H1 (cell line): ENCODE results near the gene ARHGAP42. TPM values are rescaled to one million over a fixed set of nuclear protein-coding genes. Genes with fewer than 3 reads are reported as not detected.

Experiments used
- CTCF ChIA-PET: fragments of 300-600 bp; sonication (Branson Sonifier 250); formaldehyde crosslinking; loops from one replicate; lab custom pipeline; 2021; ENCODE audit not compliant: partially characterized antibody; lab: Charles Lee
- POLR2A ChIA-PET: fragments of 300-600 bp; sonication (Branson Sonifier 250); formaldehyde crosslinking; loops from one replicate; lab custom pipeline; 2021; ENCODE audit warnings: inconsistent platforms; ENCODE audit not compliant: partially characterized antibody; lab: Charles Lee
- DNase-seq, 2 experiments: peaks; one replicate each; pipeline versions ENCODE4 v3.0.0 to v3.0.0-alpha.2; 2010 to 2022; ENCODE audit warnings: low spot score in 2 of 2, low read depth in 1 of 2, mixed read lengths in 1 of 2
- FAIRE-seq: peaks from 2 replicates; lab custom pipeline; 2011; peaks lifted over from hg19 to GRCh38; lab: Jason Lieb, UNC
- H2AFZ ChIP-seq: 2 replicates; pipeline ENCODE4 v1.8.1; 2012; ENCODE audit warnings: low read length, inconsistent platforms
- H2AK5ac ChIP-seq: 2 replicates; pipeline ENCODE4 v1.6.1; 2013; ENCODE audit warnings: low read depth, low read length
- H2BK120ac ChIP-seq: replicated peaks from 2 replicates; pipeline ENCODE3; 2013; ENCODE audit warnings: low read depth, low read length, inconsistent platforms
- H2BK12ac ChIP-seq: 2 replicates; pipeline ENCODE4 v1.6.1; 2013; ENCODE audit warnings: low read depth, low read length
- H2BK15ac ChIP-seq: 2 replicates; pipeline ENCODE4 v1.6.1; 2013; ENCODE audit warnings: low read length
- H2BK20ac ChIP-seq: 2 replicates; pipeline ENCODE4 v1.6.1; 2013; ENCODE audit warnings: low read length
- H2BK5ac ChIP-seq: 2 replicates; pipeline ENCODE4 v1.6.1; 2013; ENCODE audit warnings: low read depth, low read length
- H3K14ac ChIP-seq: 2 replicates; pipeline ENCODE4 v1.6.1; 2013; ENCODE audit warnings: inconsistent platforms; ENCODE audit not compliant: insufficient read length
- H3K18ac ChIP-seq: 2 replicates; pipeline ENCODE4 v1.6.1; 2013; ENCODE audit warnings: low read length; ENCODE audit errors: extremely low read depth
- H3K23ac ChIP-seq: 2 replicates; pipeline ENCODE4 v1.6.1; 2013; ENCODE audit warnings: inconsistent platforms; ENCODE audit not compliant: insufficient read length
- H3K23me2 ChIP-seq: 2 replicates; pipeline ENCODE4 v1.6.1; 2013; ENCODE audit warnings: low read depth, low read length
- H3K27ac ChIP-seq: 2 replicates; pipeline ENCODE4 v1.6.1; 2011; ENCODE audit warnings: low read depth, low read length, inconsistent platforms
- H3K27me3 ChIP-seq, 4 experiments: replicated peaks in 1 of 4; 1 replicate in 1 of 4; 2 replicates in 3 of 4; pipeline versions ENCODE4 v1.6.1 to v1.8.1; 2011 to 2013; ENCODE audit warnings: low read length in 3 of 4, mild to moderate bottlenecking in 3 of 4, inconsistent platforms in 2 of 4, mixed read lengths in 2 of 4, moderate library complexity in 1 of 4; ENCODE audit not compliant: control insufficient read depth in 3 of 4, insufficient read depth in 3 of 4; ENCODE audit errors: extremely low read depth in 1 of 4
- H3K36me3 ChIP-seq, 4 experiments: 2 replicates each; pipeline versions ENCODE4 v1.6.1 to v1.8.1; 2011 to 2013; ENCODE audit warnings: mild to moderate bottlenecking in 4 of 4, low read length in 3 of 4, moderate library complexity in 2 of 4, control low read depth in 1 of 4, inconsistent platforms in 1 of 4; ENCODE audit not compliant: insufficient read depth in 4 of 4, control insufficient read depth in 2 of 4
- H3K4ac ChIP-seq: replicated peaks from 2 replicates; pipeline ENCODE3; 2013; ENCODE audit warnings: low read length, low read depth, mixed read lengths, inconsistent platforms; ENCODE audit not compliant: insufficient read length
- H3K4me1 ChIP-seq, 4 experiments: replicated peaks in 1 of 4; 1 replicate in 1 of 4; 2 replicates in 3 of 4; pipeline versions ENCODE4 v1.6.1 to v1.8.1; 2011 to 2013; ENCODE audit warnings: low read length in 3 of 4, inconsistent platforms in 2 of 4, mixed read lengths in 1 of 4; ENCODE audit not compliant: insufficient read depth in 4 of 4, control insufficient read depth in 3 of 4
- H3K4me2 ChIP-seq, 2 experiments: 2 replicates each; pipeline versions ENCODE4 v1.6.1 to v1.8.1; 2011 to 2013; ENCODE audit warnings: low read depth in 2 of 2, low read length in 2 of 2, control low read depth in 1 of 2, inconsistent platforms in 1 of 2, mild to moderate bottlenecking in 1 of 2; ENCODE audit not compliant: insufficient read depth in 1 of 2
- H3K4me3 ChIP-seq, 4 experiments: fragments of 200-600, 300-600 bp in 1 of 4; sonication (generic), shearing (Covaris generic), sonication (Bioruptor Twin) in 1 of 4; 2 replicates each; pipeline versions ENCODE4 v1.5.1 to v1.8.1; 2011 to 2016; ENCODE audit warnings: low read length in 4 of 4, low read depth in 3 of 4, control low read depth in 2 of 4, inconsistent platforms in 2 of 4, mild to moderate bottlenecking in 2 of 4, mixed read lengths in 1 of 4, moderate library complexity in 1 of 4; ENCODE audit not compliant: insufficient read depth in 2 of 4; ENCODE audit errors: extremely low read depth in 1 of 4
- H3K56ac ChIP-seq: replicated peaks from 2 replicates; pipeline ENCODE3; 2013; ENCODE audit warnings: low read depth, mild to moderate bottlenecking, mixed read lengths, low read length, inconsistent platforms; ENCODE audit not compliant: insufficient read length
- H3K79me1 ChIP-seq: 2 replicates; pipeline ENCODE4 v1.6.1; 2013; ENCODE audit warnings: low read depth, low read length, control low read depth
- H3K79me2 ChIP-seq, 2 experiments: 2 replicates each; pipeline versions ENCODE4 v1.6.1 to v1.8.1; 2012 to 2013; ENCODE audit warnings: low read length in 2 of 2, mild to moderate bottlenecking in 2 of 2, inconsistent platforms in 1 of 2; ENCODE audit not compliant: insufficient read depth in 2 of 2, control insufficient read depth in 1 of 2
- H3K9ac ChIP-seq, 4 experiments: replicated peaks in 1 of 4; 1 replicate in 1 of 4; 2 replicates in 3 of 4; pipeline versions ENCODE4 v1.6.1 to v1.8.1; 2011 to 2013; ENCODE audit warnings: low read depth in 3 of 4, low read length in 3 of 4, control low read depth in 2 of 4, mild to moderate bottlenecking in 2 of 4, moderate library complexity in 2 of 4, inconsistent platforms in 1 of 4; ENCODE audit errors: extremely low read depth in 1 of 4
- H3K9me3 ChIP-seq, 2 experiments: 2 replicates each; pipeline versions ENCODE4 v1.6.1 to v1.8.1; 2012 to 2013; ENCODE audit warnings: mild to moderate bottlenecking in 2 of 2, moderate library complexity in 2 of 2, control low read depth in 1 of 2, inconsistent platforms in 1 of 2, low read depth in 1 of 2, low read length in 1 of 2, mixed read lengths in 1 of 2; ENCODE audit not compliant: insufficient read depth in 2 of 2
- H4K20me1 ChIP-seq, 2 experiments: replicated peaks in 1 of 2; 2 replicates each; pipeline versions ENCODE3 to v1.8.1; 2011 to 2013; ENCODE audit warnings: inconsistent platforms in 2 of 2, low read length in 2 of 2, mild to moderate bottlenecking in 1 of 2; ENCODE audit not compliant: insufficient read depth in 2 of 2, control insufficient read depth in 1 of 2
- H4K5ac ChIP-seq: 2 replicates; pipeline ENCODE4 v1.6.1; 2013; ENCODE audit warnings: low read length, low read depth, mixed read lengths, inconsistent platforms; ENCODE audit not compliant: insufficient read length
- H4K8ac ChIP-seq: 2 replicates; pipeline ENCODE4 v1.8.0; 2013; ENCODE audit warnings: mild to moderate bottlenecking, moderate library complexity, low read length, inconsistent platforms; ENCODE audit not compliant: insufficient read depth; ENCODE audit errors: extremely low read depth
- H4K91ac ChIP-seq: replicated peaks from 2 replicates; pipeline ENCODE3; 2013; ENCODE audit warnings: low read length, mixed read lengths, inconsistent platforms; ENCODE audit not compliant: insufficient read length
- ASH2L ChIP-seq: fragments of 200-600, 300-600 bp; sonication (generic); IDR thresholded peaks from one replicate; pipeline ENCODE4 v1.7.1; 2017; ENCODE audit warnings: low read length
- BACH1 ChIP-seq: IDR thresholded peaks from 2 replicates; pipeline ENCODE4 v1.6.1; 2012; ENCODE audit warnings: low read length, improper control_type of control experiment
- CEBPB ChIP-seq: IDR thresholded peaks from 2 replicates; pipeline ENCODE4 v1.6.1; 2012; ENCODE audit warnings: low read depth, low read length
- EGR1 ChIP-seq: IDR thresholded peaks from 2 replicates; pipeline ENCODE4 v1.6.1; 2011; ENCODE audit warnings: low read depth, low read length, borderline replicate concordance
- EZH2 ChIP-seq: fragments of 200-600 bp; sonication (generic); IDR thresholded peaks from 2 replicates; pipeline ENCODE4 v1.7.1; 2012; ENCODE audit warnings: low read depth, mild to moderate bottlenecking, moderate library complexity, low read length, inconsistent platforms; ENCODE audit not compliant: severe bottlenecking
- HDAC2 ChIP-seq, 2 experiments: fragments of 300-600 bp in 1 of 2; sonication (generic) in 1 of 2; IDR thresholded peaks; 2 replicates each; pipeline ENCODE4 v1.6.1; 2011 to 2012; ENCODE audit warnings: low read depth in 2 of 2, low read length in 2 of 2, mild to moderate bottlenecking in 2 of 2, moderate library complexity in 2 of 2, borderline replicate concordance in 1 of 2, inconsistent platforms in 1 of 2
- NANOG ChIP-seq: IDR thresholded peaks from 2 replicates; pipeline ENCODE4 v1.6.1; 2011; ENCODE audit warnings: low read length, low read depth, mild to moderate bottlenecking, inconsistent platforms; ENCODE audit not compliant: insufficient read depth, poor library complexity, severe bottlenecking
- NRF1 ChIP-seq: IDR thresholded peaks from 2 replicates; pipeline ENCODE4 v1.6.1; 2011; ENCODE audit warnings: mild to moderate bottlenecking, low read depth, low read length, improper control_type of control experiment
- POU5F1 ChIP-seq: IDR thresholded peaks from 2 replicates; pipeline ENCODE4 v1.6.1; 2011; ENCODE audit warnings: low read depth, mild to moderate bottlenecking, low read length, moderate library complexity
- SP4 ChIP-seq: IDR thresholded peaks from 2 replicates; pipeline ENCODE4 v1.6.1; 2012; ENCODE audit warnings: low read length, inconsistent platforms
- SRF ChIP-seq: IDR thresholded peaks from 2 replicates; pipeline ENCODE4 v1.6.1; 2011; ENCODE audit warnings: mild to moderate bottlenecking, low read depth, low read length, moderate library complexity
- WGBS, 2 experiments: shearing (Covaris generic) in 1 of 2; methylation state at CpG; one replicate each; pipeline versions ENCODE4 v1.1.6 to v1.1.7; 2013 to 2015; ENCODE audit warnings: low lambda C conversion rate in 2 of 2, mixed read lengths in 2 of 2, inconsistent platforms in 1 of 2, low coverage in 1 of 2, missing lambda C conversion rate in 1 of 2; ENCODE audit not compliant: insufficient replicate concordance in 2 of 2, insufficient coverage in 1 of 2, insufficient read length in 1 of 2; ENCODE audit errors: extremely low coverage in 1 of 2, missing lambda C conversion rate in 1 of 2; 5-methylcytosine and 5-hydroxymethylcytosine counted together
- polyA plus RNA-seq, 7 experiments: library from polyadenylated mRNA; depleted of rRNA in 3 of 7; stranded (reverse) in 5 of 7; unstranded in 2 of 7; fragments of >200 nt in 5 of 7; fragments of 200-250 nt in 2 of 7; gene quantifications; 1 replicate in 5 of 7; 2 replicates in 1 of 7; 4 replicates in 1 of 7; pipeline versions ENCODE4 v1.2.1 to v1.2.3, GENCODE V29; 2011 to 2013; ENCODE audit warnings: missing spikeins in 2 of 7, mixed read lengths in 2 of 7
- total RNA-seq: library from RNA; stranded (reverse); fragmentation: NEBNext Ultra II Directional; extraction: Animal tissue kit (Norgen Biotek cat#: 25700); gene quantifications from 2 replicates; pipeline ENCODE4 v1.2.1, GENCODE V29; 2021
- TF ChIP-seq, protein P1 (sequence below): IDR thresholded peaks from 2 replicates; pipeline ENCODE4 v1.6.1; 2012; ENCODE audit warnings: low read length, inconsistent platforms

Gene ARHGAP42
- total and polyA plus RNA-seq, 2 of the 8 experiments (the other 6 are each of a cell fraction or from before 2014, with no cell fraction given), result 22.2 to 33.5 TPM

- no peaks in the 10 kb centered on the region for H3K36me3 ChIP-seq
- 84% methylated on average over 3 of the region's 3 CpGs; no CpG with 5 or more reads in 1 of the 2 experiments for WGBS, 2 experiments
- H3K27ac ChIP-seq, result no peak overlapping the region; the same call in 1 of the 2 replicates
- no peaks in the 10 kb centered on the region for H3K9me3 ChIP-seq
- no peak for DNase-seq
- no peak overlapping the region for H3K14ac ChIP-seq
- ChIA-PET POLR2A (interaction anchor here (2.2 kb wide), 1 partner anchor 11 kb away, joined by 7 read pairs; no protein-coding TSS in a partner anchor), CTCF (interaction anchor here (0.6 to 1.8 kb wide), 5 partner anchors 12 to 139 kb away, joined by 3 to 6 read pairs (median 3); no protein-coding TSS in a partner anchor)
- H2BK5ac ChIP-seq, result no peak overlapping the region
- no peak overlapping the region for H2BK120ac ChIP-seq
- no peaks in the 10 kb centered on the region; the same call in 1 of the 2 replicates for H3K79me1 ChIP-seq
- H3K79me2 ChIP-seq, result peaks cover 5 to 72% of the 10 kb centered on the region in 2 experiments; a peak in 3 of 4 replicates
- H4K20me1 ChIP-seq, result no peaks in the 10 kb centered on the region
- no peak overlapping the region for H3K4ac ChIP-seq
- no peak overlapping the region for H3K4me2 ChIP-seq
- no peak overlapping the region for H3K56ac ChIP-seq
- no peak overlapping the region for H2BK12ac ChIP-seq
- TF ChIP-seq EGR1 (no peak), CEBPB (no peak), SRF (no peak), BACH1 (no peak), NRF1 (no peak), NANOG (no peak), POU5F1 (no peak), EZH2 (no peak), ASH2L (no peak), SP4 (no peak), HDAC2 (IDR thresholded peaks at IDR 0.05; ENCODE audit: borderline replicate concordance in 1 of 2, low read depth in 2 of 2, low read length in 2 of 2) (no peak)
- TF ChIP-seq, protein P1, sequence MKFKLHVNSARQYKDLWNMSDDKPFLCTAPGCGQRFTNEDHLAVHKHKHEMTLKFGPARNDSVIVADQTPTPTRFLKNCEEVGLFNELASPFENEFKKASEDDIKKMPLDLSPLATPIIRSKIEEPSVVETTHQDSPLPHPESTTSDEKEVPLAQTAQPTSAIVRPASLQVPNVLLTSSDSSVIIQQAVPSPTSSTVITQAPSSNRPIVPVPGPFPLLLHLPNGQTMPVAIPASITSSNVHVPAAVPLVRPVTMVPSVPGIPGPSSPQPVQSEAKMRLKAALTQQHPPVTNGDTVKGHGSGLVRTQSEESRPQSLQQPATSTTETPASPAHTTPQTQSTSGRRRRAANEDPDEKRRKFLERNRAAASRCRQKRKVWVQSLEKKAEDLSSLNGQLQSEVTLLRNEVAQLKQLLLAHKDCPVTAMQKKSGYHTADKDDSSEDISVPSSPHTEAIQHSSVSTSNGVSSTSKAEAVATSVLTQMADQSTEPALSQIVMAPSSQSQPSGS, result no peak
- H4K5ac ChIP-seq, result no peak overlapping the region
- H3K9ac ChIP-seq, result no peak overlapping the region
- FAIRE-seq, result no peak
- H2AFZ ChIP-seq, result no peak overlapping the region
- no peak overlapping the region for H2BK15ac ChIP-seq
- H2AK5ac ChIP-seq, result no peak overlapping the region
- H3K27me3 ChIP-seq, result no peaks in the 10 kb centered on the region
- H3K23ac ChIP-seq, result no peak overlapping the region
- no peak overlapping the region for H4K8ac ChIP-seq
- H3K4me3 ChIP-seq, result no peak overlapping the region
- H2BK20ac ChIP-seq, result no peak overlapping the region
- H3K4me1 ChIP-seq, result peaks cover 0 to 20% (median 8%) of the 10 kb centered on the region in 4 experiments; a peak in 6 of 7 replicates
- H3K23me2 ChIP-seq, result no peaks in the 10 kb centered on the region
- H3K18ac ChIP-seq, result no peak overlapping the region
- H4K91ac ChIP-seq, result no peak overlapping the region
These were observed 28.2 kb downstream of the ARHGAP42 start for GRCh38 chr11:100715165-100715761.
